ENCODE data around the gene ADCYAP1R1.

GRCh38 chr7:31049005-31049765, 2.9 kb upstream of the ADCYAP1R1 start:
- TF ChIP-seq, protein P1, sequence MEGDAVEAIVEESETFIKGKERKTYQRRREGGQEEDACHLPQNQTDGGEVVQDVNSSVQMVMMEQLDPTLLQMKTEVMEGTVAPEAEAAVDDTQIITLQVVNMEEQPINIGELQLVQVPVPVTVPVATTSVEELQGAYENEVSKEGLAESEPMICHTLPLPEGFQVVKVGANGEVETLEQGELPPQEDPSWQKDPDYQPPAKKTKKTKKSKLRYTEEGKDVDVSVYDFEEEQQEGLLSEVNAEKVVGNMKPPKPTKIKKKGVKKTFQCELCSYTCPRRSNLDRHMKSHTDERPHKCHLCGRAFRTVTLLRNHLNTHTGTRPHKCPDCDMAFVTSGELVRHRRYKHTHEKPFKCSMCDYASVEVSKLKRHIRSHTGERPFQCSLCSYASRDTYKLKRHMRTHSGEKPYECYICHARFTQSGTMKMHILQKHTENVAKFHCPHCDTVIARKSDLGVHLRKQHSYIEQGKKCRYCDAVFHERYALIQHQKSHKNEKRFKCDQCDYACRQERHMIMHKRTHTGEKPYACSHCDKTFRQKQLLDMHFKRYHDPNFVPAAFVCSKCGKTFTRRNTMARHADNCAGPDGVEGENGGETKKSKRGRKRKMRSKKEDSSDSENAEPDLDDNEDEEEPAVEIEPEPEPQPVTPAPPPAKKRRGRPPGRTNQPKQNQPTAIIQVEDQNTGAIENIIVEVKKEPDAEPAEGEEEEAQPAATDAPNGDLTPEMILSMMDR (IDR thresholded peaks at IDR 0.05): no peak
- TF ChIP-seq POLR2AphosphoS5 (IDR thresholded peaks at IDR 0.05) (no peak), POLR2A (IDR thresholded peaks at IDR 0.05) (no peak), EP300 (IDR thresholded peaks at IDR 0.05) (no peak)

All from gastroesophageal sphincter (tissue), 3 donors.